ENCODE measurements around the gene SMPD1. TPM values are rescaled to one million over a fixed set of nuclear protein-coding genes. Genes with fewer than 3 reads are reported as not detected.
A peak's percentile ranks its signal among the peaks of the same experiment; 100 is the strongest.

Gene SMPD1
- total and polyA plus RNA-seq, 9 of the 15 experiments (the other 6 are each of a cell fraction or from before 2014, with no cell fraction given), result 0.90 to 9.9 (median 5.2) TPM

- TF ChIP-seq FUS (optimal IDR thresholded peaks at IDR 0.05; ENCODE audit: low read depth, low read length) (no peak), CEBPZ (IDR thresholded peaks at IDR 0.05; ENCODE audit: borderline replicate concordance, low read depth, low read length) (no peak), TAF9B (IDR thresholded peaks at IDR 0.05; ENCODE audit: partially characterized antibody) (no peak), KDM4B (IDR thresholded peaks at IDR 0.05; ENCODE audit: borderline replicate concordance in 2 of 2, low read depth in 1 of 2) (no peak), FOS (IDR thresholded peaks at IDR 0.05; ENCODE audit: extremely low read depth, insufficient read length) (no peak), SIN3B (IDR thresholded peaks at IDR 0.05; ENCODE audit: low read depth) (0 out of 2 replicates have a peak, but pooled peaks have one; percentile 16), MYBL2 (IDR thresholded peaks at IDR 0.05; ENCODE audit: low read depth) (no peak), MYBL2 (CRISPR knock-in tag; IDR thresholded peaks at IDR 0.05; ENCODE audit: borderline replicate concordance) (no peak), HDAC3 (IDR thresholded peaks at IDR 0.05; ENCODE audit: borderline replicate concordance, partially characterized antibody) (no peak), SRF (CRISPR knock-in tag; IDR thresholded peaks at IDR 0.05) (no peak)
- TF ChIP-seq, protein P1, sequence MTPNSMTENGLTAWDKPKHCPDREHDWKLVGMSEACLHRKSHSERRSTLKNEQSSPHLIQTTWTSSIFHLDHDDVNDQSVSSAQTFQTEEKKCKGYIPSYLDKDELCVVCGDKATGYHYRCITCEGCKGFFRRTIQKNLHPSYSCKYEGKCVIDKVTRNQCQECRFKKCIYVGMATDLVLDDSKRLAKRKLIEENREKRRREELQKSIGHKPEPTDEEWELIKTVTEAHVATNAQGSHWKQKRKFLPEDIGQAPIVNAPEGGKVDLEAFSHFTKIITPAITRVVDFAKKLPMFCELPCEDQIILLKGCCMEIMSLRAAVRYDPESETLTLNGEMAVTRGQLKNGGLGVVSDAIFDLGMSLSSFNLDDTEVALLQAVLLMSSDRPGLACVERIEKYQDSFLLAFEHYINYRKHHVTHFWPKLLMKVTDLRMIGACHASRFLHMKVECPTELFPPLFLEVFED (CRISPR knock-in tag; conservative IDR thresholded peaks at IDR 0.05), result no peak
- TF ChIP-seq, protein P2, sequence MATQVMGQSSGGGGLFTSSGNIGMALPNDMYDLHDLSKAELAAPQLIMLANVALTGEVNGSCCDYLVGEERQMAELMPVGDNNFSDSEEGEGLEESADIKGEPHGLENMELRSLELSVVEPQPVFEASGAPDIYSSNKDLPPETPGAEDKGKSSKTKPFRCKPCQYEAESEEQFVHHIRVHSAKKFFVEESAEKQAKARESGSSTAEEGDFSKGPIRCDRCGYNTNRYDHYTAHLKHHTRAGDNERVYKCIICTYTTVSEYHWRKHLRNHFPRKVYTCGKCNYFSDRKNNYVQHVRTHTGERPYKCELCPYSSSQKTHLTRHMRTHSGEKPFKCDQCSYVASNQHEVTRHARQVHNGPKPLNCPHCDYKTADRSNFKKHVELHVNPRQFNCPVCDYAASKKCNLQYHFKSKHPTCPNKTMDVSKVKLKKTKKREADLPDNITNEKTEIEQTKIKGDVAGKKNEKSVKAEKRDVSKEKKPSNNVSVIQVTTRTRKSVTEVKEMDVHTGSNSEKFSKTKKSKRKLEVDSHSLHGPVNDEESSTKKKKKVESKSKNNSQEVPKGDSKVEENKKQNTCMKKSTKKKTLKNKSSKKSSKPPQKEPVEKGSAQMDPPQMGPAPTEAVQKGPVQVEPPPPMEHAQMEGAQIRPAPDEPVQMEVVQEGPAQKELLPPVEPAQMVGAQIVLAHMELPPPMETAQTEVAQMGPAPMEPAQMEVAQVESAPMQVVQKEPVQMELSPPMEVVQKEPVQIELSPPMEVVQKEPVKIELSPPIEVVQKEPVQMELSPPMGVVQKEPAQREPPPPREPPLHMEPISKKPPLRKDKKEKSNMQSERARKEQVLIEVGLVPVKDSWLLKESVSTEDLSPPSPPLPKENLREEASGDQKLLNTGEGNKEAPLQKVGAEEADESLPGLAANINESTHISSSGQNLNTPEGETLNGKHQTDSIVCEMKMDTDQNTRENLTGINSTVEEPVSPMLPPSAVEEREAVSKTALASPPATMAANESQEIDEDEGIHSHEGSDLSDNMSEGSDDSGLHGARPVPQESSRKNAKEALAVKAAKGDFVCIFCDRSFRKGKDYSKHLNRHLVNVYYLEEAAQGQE (IDR thresholded peaks at IDR 0.05; ENCODE audit: borderline replicate concordance), result no peak
- TF ChIP-seq, protein P2 (CRISPR knock-in tag; IDR thresholded peaks at IDR 0.05; ENCODE audit: low read depth), result 0 out of 2 replicates have a peak, but pooled peaks have one; percentile 58
Measured at GRCh38 chr11:6419009-6419631, 28.8 kb downstream of the SMPD1 start, which contains the start of gene APBB1 (continued).

All from K562 (cell line).